ENCODE results near the gene ARID5B.

Gene ARID5B

GRCh38 chr10:62083412-62084267 is 182.1 kb downstream of the ARID5B start:
- DNase-seq, result no peak

GRCh38 chr10:62084451-62084850 is 183.0 kb downstream of the ARID5B start:
- no peak for DNase-seq

GRCh38 chr10:62085404-62085803 is 183.9 kb downstream of the ARID5B start:
- no peak for DNase-seq

- DNase-seq, result no peak
These were observed 184.3 kb downstream of the ARID5B start for GRCh38 chr10:62085821-62086220.

GRCh38 chr10:62087329-62087728 is 185.8 kb downstream of the ARID5B start:
- DNase-seq, result no peak

GRCh38 chr10:62088786-62089185 is 187.3 kb downstream of the ARID5B start:
- DNase-seq, result no peak

- DNase-seq, result no peak
These were observed 191.0 kb downstream of the ARID5B start for GRCh38 chr10:62092301-62093030.

- no peak for DNase-seq
These were observed 192.4 kb downstream of the ARID5B start for GRCh38 chr10:62093863-62094291.

GRCh38 chr10:62095181-62096122 is 194.0 kb downstream of the ARID5B start:
- no peak for DNase-seq

GRCh38 chr10:62096256-62096933 is 194.9 kb downstream of the ARID5B start:
- no peak for DNase-seq

- DNase-seq, result no peak
These were observed 197.0 kb downstream of the ARID5B start for GRCh38 chr10:62098278-62099121.

- DNase-seq, result no peak
These were observed 197.8 kb downstream of the ARID5B start for GRCh38 chr10:62099299-62099698.

- DNase-seq, result no peak
These were observed 202.4 kb downstream of the ARID5B start for GRCh38 chr10:62103857-62104256.

- DNase-seq, result peak; percentile 2
These were observed 205.5 kb downstream of the ARID5B start for GRCh38 chr10:62106929-62107519.

GRCh38 chr10:62108759-62109586 is 207.5 kb downstream of the ARID5B start:
- DNase-seq, result no peak

- DNase-seq, result no peak
These were observed 208.2 kb downstream of the ARID5B start for GRCh38 chr10:62109587-62110293.

GRCh38 chr10:62112300-62112699 is 210.8 kb downstream of the ARID5B start:
- DNase-seq, result no peak

GRCh38 chr10:62112963-62113362 is 211.5 kb downstream of the ARID5B start:
- DNase-seq, result no peak

- no peak for DNase-seq
These were observed 212.2 kb downstream of the ARID5B start for GRCh38 chr10:62113680-62114079.

Measured in NCI-H526 treated with DMSO at 0.1 percent for 48 hours (cell line).